GM18502 (cell line): Measurements from ENCODE around the gene HSD17B10.
"Not testable (repeated sequence)": the region's sequence is repeated elsewhere in the genome, so short reads cannot be mapped to it uniquely, and the experiment has no call there.

Experiments
- ATAC-seq: cut with Tn5 transposase; IDR thresholded peaks from one replicate; pipeline ENCODE4 v1.9.1; 2021; ENCODE audit warnings: mild to moderate bottlenecking; ENCODE audit not compliant: unreplicated experiment, poor library complexity

Gene HSD17B10

DNA sequence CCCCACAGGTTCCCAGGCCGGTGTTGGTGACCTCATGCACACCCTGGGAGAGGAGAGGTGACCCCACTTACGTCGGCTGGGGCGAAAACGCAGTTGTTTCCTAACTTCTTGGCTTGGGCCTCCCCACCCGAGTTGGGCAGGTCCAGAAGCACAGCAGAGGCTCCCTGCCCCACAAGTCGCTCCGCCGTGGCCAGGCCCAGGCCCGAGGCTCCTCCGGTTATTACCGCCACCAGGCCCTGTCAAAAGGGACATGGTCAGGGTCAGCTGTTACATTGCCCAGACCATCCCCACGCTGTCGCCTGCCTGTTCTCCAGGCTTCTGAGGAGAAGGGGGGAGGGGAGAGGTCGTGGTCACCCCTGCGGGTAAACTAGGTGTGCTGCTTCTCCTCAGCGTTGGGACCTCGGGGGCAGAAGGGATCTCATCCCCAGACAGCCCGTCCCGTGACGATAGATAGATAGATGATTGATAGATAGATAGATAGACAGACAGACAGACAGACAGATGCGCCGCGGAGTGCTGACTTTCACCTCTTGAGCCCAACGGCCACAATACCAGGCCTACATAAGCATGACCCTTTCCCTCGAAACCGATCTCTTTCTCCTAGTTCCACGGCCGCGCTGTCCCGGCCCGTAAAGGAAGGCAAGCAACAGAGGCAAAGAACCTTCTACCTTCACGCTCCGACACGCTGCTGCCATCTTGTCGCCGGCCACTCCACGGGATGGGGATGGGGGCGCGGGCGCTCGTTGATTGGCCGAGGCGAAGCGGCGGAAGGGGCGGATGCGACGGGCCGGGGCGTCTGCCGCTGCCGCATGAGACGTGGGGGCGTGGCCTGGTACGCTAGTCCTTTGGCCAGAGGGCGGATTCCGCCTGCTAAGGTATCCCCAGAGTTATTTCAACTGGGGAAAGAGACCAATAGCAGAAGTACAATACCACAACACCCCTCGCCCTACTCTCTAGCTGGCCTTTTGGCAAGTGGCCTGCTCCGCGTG, at the start of gene HSD17B10:
Gene HSD17B10 (minus strand): TSS at position 720 of the 989 bp plus-strand sequence. CDS start 25 bp downstream, at position 695.
- ATAC-seq, result peak; percentile 88

DNA sequence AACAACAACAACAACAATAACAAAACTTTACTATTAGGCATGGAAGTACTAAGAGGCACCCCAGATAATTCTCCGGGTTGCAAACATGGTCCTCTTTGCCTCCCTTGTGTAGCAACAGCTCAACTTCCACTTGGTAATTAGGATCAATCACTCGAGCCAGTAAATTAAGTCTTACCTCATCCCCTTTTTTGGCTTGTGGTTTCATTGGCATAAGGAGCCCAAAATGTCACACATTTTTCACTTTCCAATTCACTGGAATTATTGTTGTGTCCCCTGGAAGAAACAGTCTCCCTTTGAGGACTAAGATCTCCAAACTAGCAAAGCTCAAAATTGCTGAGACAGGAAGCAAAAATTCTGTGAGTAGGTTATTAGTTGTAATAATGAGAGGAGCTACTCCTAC, 49.2 kb upstream of the HSD17B10 start:
- no peak for ATAC-seq

DNA sequence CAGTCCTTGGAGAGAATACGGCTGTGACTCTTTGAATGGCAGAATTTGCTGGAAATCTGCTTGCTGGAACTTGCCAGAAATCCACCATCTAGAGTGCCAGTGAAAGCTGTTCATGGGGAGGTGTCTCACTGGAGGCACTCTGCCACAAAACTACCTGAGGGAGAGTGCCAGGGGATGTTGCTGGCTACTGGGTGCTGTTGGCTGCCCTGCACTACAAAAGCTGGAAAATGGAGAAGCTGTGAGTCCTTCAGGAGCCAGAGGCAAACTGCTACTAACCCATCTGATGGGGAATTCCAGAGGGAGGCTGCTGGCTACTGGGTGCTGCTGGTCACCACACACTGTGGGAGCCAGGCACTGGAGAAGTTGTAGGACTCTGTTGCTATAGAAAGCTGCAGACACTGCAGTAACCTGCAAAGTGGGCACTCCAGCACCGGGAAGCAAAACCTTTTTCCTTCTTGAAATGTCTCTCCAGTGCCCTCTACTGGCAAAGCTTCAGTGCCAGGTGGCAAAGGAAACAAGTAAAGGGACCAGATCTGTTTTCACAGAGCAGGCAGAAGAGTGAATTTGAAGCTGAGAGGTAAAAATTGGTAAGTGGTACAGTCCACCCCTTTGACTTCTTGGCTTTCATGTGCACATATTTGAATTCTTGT, 47.8 kb upstream of the HSD17B10 start:
- no peak for ATAC-seq

- ATAC-seq, result no peak
These were observed 46.9 kb upstream of the HSD17B10 start for GRCh38 chrX:53481093-53481492.

DNA sequence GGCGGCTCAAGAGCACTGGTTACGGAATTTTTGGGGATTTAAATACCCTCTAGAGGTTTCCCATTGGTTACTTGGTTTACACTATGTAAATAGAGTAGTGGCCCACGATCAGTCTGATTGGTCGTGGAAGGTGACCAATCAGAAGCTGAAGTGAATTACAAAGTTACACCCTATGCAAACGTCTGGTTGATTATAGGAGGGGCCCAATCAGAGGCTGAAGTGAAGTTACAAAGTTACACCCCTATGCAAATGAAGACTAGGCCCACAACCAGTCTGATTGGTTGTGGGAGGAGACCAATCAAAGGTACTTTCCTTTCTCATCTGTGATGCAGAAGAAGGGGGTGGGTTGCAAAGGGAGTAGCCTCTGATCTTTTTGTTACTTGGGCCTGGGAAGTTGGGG, 45.1 kb upstream of the HSD17B10 start:
- no peak for ATAC-seq

DNA sequence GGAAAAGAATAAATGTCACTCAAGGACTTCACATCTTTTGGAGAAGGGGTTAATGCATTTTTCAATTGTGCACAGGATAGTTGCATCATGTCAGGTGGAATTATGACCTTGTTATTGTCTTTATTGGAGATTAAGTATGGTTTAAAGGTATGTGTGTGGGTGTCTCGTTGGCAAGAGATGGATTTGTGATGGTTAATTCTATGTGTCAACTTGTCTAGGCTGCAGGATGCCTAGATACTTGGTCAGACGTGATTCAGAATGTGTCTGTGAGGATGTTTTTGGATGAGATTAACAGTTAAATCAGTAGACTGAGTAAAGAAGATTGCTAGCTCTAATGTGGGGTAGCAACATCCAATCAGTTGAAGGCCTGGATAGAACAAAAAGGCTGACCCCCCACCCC, 42.2 kb upstream of the HSD17B10 start:
- no peak for ATAC-seq

- ATAC-seq, result no peak
These were observed 40.5 kb upstream of the HSD17B10 start for GRCh38 chrX:53474707-53475106.

GRCh38 chrX:53471346-53471745, 37.2 kb upstream of the HSD17B10 start:
- ATAC-seq, result no peak

GRCh38 chrX:53468659-53469058, 34.5 kb upstream of the HSD17B10 start:
- not testable (repeated sequence) for ATAC-seq

DNA sequence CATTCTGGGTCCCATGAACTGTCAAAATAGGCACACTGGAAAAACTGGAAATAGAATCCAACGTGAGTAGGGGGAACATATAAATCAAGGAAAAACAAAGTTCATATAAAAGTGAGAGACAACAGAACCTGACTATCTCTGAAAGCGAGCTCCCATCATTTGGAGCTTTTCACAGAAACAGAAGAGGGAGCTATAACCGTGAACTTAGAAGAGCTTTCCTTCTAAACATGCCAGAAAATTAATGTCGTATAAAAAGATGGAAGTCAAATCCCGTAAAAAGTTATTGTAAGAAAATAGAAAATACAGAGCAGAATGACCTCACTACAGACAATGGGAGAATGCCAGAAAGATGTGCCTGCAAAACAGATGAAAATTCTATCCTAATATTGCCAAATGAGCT, 23.9 kb upstream of the HSD17B10 start:
- no peak for ATAC-seq

GRCh38 chrX:53456254-53456653, 22.1 kb upstream of the HSD17B10 start:
- ATAC-seq, result no peak

- no peak for ATAC-seq
These were observed 18.6 kb upstream of the HSD17B10 start for GRCh38 chrX:53452812-53453211.

- ATAC-seq, result no peak
These were observed 15.5 kb upstream of the HSD17B10 start for GRCh38 chrX:53449632-53450031.

DNA sequence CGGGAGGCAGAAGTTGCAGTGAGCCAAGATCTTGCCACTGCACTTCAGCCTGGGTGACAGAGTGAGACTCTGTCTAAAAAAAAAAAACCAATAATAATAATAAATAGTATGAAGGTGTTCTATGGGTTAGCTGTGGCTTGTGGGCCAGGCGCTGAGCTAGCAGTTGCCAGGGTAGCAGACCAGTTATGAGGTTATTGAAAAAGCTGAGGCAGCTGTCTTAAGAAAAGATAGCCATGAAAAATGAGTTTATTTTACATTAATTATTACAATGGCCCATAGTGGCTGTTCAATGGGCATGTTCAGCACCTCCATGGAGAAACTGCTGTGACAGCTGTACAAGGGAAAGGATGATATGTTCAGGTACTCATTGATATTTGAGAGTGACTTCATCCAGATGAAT, 13.3 kb upstream of the HSD17B10 start:
- no peak for ATAC-seq

DNA sequence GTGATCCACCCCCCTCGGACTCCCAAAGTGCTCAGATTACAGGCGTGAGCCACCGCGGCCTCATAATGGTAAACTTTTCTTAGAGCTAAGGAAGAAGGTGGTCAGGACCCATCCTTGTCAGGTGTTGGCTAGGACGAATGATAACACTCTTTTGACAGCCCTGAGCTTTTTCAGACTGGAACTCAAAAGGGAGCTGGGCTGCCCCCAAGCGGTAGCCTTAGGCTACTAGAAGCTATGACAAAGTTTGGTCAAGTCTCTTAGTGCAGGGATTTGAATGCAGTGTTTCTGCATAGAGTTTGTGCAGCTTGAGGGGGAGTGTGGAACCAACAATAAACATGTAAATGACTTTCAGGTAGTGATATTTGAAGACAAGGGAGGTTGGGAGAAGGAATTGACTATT, 11.8 kb upstream of the HSD17B10 start:
- no peak for ATAC-seq

DNA sequence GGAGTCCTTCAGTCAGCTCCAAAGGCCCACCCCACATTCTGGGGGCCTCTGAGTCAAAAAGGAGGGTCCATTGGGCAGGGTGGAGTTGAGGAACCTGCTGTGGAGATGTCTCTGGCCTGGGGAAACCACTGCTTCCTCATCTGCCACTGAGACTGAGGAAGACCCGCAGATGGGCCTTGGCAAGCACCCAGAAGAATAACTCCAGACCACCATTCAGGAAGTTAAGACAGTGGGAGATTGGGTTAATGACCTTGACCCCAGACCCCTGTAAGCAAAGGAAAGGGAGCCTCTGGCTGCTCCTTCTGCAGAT, 8.1 kb upstream of the HSD17B10 start:
- no peak for ATAC-seq

- peak; percentile 67 for ATAC-seq
These were observed 7.6 kb upstream of the HSD17B10 start for GRCh38 chrX:53441531-53442321.

DNA sequence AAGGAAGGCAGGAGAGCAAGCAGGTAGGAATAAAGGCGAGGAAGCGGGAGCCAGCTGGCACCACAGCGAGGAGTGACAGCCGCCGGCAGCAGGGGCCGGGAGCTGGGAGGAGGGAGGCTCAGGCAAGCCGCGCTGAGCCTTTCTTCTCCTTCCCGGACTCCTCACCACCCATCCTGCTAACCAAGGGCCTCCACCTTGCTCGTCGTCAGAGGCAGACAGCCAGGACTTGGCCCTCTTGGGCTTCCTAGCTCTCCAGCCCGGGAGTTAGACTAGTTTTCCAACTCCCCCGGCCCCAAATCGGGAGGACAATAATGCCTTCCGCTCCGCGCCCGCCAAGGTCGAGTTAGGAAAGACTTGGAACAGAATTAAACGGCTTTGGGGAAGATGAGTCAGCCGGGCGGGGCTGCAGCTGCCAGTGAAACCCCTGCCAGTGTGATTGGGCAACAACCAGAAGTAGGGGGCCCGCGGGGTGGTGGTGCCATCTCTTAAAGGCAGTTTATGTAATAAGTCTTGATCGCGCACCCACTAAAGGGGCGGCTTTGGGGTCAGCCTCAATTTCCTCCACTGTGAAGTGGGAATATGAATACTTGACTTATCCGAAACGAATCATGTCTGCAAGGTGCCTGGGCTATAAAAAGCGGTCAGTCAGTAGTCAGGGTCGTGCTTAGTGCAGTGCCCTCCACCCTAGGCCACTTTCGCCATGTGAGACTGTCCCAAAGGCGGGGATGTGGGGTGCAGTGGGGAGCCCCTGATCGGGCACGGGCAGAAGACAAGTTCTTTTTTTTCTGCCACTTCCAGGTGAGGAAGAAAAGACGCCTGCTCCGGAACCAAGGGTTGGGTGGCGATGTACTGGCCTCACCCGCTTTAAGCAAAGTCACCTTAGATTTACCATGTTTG, 6.7 kb upstream of the HSD17B10 start:
- no peak for ATAC-seq

- no peak for ATAC-seq
These were observed 5.9 kb upstream of the HSD17B10 start for GRCh38 chrX:53440101-53440500.

- no peak for ATAC-seq
These were observed 4.7 kb upstream of the HSD17B10 start for GRCh38 chrX:53438832-53439230.
